HL-60 (cell line): Measurements from ENCODE around the gene CCL26.

ENCODE experiments used
- CTCF ChIP-seq: IDR thresholded peaks from one replicate; pipeline ENCODE4 v1.5.1; 2011; ENCODE audit warnings: low read length, control low read depth, inconsistent platforms; ENCODE audit not compliant: insufficient read depth
- POLR2AphosphoS5 ChIP-seq: IDR thresholded peaks from 2 replicates; pipeline ENCODE4 v1.6.1; 2012; ENCODE audit warnings: low read depth

GRCh38 chr7:75813781-75814236 lies 41.8 kb upstream of the CCL26 start, which contains the start of gene CCL24:
- no peak for TF ChIP-seq CTCF
- no peak for TF ChIP-seq POLR2AphosphoS5
